BE2C (cell line): ENCODE measurements around the gene GPR153.

Experiments
- DNase-seq: peaks from one replicate; pipeline ENCODE4 v3.0.0-alpha.2; 2020
- H3K27me3 ChIP-seq: fragments of 250-450 bp; sonication (Bioruptor Pico); 2 replicates; pipeline ENCODE4 v1.5.1; 2020; ENCODE audit warnings: mild to moderate bottlenecking
- H3K36me3 ChIP-seq: fragments of 250-450 bp; sonication (Bioruptor Pico); 2 replicates; pipeline ENCODE4 v1.5.1; 2020; ENCODE audit warnings: mild to moderate bottlenecking
- H3K4me1 ChIP-seq: fragments of 250-450 bp; sonication (Bioruptor Pico); 2 replicates; pipeline ENCODE4 v1.5.1; 2020
- H3K4me3 ChIP-seq: 2 replicates; pipeline ENCODE4 v1.5.1; 2011; ENCODE audit warnings: low read depth, low read length
- H3K9me3 ChIP-seq: fragments of 250-450 bp; sonication (Bioruptor Pico); 2 replicates; pipeline ENCODE4 v1.5.1; 2020
- TF ChIP-seq, protein P1 (sequence below): IDR thresholded peaks from 2 replicates; pipeline ENCODE4 v1.5.1; 2012; ENCODE audit warnings: mild to moderate bottlenecking, low read depth, low read length

GPR153 gene

DNA sequence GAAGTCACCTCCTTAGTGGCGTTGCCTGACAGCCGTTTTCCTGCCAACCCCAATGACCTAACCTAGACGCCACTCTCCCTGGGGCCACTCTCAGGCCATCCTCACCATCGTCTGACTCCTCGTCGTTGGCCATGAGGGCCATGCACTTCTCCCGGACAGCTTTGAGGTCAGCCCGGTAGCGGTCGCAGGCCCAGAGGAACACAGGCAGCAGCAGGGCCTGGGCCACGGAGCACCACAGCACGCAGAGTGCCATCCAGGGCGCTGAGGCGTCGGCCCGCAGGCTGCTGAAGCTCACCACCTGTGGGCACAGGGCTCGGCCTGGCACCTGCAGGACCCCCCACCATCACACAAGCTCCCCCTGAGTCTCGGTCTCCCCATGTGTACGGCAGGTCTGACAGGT is 9.7 kb downstream of the GPR153 start:
- DNase-seq: no peak
- no peak overlapping the region for H3K4me3 ChIP-seq
- no peaks in the 10 kb centered on the region for H3K36me3 ChIP-seq
- H3K4me1 ChIP-seq: no peaks in the 10 kb centered on the region
- no peaks in the 10 kb centered on the region for H3K9me3 ChIP-seq
- H3K27me3 ChIP-seq: peaks cover 15% of the 10 kb centered on the region
- TF ChIP-seq, protein P1, sequence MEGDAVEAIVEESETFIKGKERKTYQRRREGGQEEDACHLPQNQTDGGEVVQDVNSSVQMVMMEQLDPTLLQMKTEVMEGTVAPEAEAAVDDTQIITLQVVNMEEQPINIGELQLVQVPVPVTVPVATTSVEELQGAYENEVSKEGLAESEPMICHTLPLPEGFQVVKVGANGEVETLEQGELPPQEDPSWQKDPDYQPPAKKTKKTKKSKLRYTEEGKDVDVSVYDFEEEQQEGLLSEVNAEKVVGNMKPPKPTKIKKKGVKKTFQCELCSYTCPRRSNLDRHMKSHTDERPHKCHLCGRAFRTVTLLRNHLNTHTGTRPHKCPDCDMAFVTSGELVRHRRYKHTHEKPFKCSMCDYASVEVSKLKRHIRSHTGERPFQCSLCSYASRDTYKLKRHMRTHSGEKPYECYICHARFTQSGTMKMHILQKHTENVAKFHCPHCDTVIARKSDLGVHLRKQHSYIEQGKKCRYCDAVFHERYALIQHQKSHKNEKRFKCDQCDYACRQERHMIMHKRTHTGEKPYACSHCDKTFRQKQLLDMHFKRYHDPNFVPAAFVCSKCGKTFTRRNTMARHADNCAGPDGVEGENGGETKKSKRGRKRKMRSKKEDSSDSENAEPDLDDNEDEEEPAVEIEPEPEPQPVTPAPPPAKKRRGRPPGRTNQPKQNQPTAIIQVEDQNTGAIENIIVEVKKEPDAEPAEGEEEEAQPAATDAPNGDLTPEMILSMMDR: no peak

DNA sequence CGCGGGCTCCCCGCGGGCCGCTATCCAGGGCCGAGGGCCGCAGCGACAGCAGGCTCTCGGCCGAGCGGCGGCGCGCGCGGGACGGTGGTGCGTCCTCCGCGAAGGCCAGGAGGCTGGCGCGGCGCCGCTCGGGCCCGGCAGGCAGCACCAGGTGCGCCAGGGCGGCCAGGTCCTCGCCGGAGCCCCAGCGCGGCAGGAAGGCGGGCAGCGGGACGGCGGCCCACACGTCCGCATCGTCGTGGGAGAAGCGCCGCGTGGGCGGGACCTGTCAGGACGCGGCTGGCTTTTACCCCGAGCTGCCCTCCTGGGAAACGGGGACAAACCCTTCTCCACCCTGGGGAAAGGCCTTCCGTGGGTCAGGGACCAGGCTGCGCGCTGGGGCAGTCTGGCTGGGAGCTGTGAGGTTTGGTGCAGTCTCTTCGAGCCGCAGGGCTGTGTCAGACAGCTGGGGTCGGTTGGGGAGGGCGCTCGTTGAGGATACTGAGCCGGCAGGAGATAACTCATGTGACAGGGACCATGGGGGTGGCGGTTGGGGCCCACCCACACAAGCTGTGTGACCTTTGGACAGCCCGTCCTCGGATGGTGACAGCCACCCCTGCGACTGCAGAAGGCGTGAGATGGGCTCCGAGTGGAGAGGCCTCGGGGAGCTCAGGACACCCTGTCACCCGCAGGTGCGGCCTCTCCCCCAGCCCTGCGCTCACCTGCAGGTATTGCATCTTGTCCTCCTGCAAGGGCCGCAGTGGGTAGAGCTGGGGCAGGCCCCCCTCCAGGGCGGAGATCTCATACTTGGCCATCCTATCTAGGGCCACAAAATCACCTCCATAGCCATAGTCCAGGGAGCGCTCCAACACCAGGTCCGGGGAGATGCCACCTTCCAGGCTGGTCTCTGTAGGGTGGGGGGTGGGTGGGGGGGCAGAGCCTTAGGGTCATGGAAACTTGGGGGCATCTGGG is 10.9 kb downstream of the GPR153 start:
- TF ChIP-seq, protein P1: no peak
- DNase-seq: no peak
- Histone ChIP-seq H3K9me3 (no peaks in the 10 kb centered on the region), H3K36me3 (no peaks in the 10 kb centered on the region), H3K27me3 (peaks cover 15% of the 10 kb centered on the region), H3K4me1 (no peaks in the 10 kb centered on the region), H3K4me3 (no peak overlapping the region)

DNA sequence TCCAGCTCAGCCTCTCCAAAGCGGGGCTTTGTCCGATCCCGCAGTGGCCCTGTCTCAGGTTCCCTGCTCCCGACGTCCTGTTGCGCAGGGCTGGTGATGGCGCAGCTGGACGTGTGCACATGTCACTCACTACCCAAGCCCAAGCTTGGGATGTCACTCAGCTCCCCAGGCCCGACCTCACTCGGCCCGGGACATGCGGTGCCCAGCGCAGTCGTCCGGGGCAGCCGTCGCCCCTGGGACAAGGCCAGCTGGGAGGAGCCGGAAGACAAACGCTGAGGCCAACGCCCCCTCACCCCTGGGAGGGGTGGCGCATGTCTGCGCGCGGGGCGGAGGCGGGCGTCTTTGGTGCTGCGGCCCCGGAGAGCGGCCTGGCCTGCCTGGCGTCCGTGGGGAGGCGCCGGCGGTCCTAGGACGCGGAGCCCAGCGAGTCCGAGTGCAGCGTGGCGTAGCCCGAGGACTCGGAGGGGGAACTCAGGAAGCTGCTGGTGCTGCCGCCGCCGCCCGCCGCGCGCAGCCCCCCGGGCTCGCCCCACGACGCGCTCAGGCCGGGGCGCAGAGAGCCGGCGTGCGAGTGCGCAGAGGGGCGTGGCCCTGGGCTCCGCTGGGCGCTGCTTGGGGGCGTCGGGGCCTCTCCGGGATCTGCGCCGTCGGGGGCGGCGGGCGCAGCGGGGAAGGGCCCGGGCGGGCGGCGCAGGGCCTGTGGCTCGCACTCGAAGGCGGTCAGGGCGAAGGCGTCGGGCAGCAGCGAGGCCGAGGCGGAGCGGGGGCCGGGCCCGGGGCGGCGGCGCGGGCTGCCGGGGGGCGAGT is 11.8 kb downstream of the GPR153 start:
- TF ChIP-seq, protein P1: no peak
- Histone ChIP-seq H3K4me1 (no peaks in the 10 kb centered on the region), H3K27me3 (peaks cover 15% of the 10 kb centered on the region), H3K4me3 (no peak overlapping the region), H3K36me3 (no peaks in the 10 kb centered on the region), H3K9me3 (no peaks in the 10 kb centered on the region)
- no peak for DNase-seq

DNA sequence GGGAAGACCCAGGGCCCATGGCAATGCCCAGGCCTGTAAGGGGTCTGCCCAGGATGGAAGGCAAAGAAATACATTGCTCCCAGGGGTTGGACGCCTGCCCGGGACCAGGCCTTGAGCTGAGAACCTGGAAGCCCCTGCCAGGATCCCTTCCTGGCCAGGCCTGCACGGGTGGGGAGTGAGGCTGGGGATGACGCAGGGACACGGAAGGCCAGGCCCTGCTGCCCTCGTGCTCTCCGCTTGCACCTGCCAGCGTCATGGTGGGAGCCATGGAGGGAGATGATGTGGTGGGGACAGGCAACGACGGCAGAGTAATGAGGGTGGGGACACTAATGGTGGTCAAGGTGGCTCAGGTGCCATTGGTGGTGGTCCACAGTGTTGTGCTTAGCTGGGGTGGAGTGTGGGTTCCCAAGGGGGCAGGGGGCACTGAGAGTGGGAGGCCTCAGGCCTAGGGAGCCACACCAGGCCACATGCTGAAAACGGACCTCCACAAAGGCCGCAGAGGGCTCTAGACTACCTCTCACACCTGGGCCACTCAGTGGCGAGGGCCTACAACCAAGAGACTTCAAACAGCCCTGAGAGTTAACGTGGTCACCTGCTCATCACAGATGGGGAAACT is 12.6 kb downstream of the GPR153 start:
- Histone ChIP-seq H3K27me3 (peaks cover 15% of the 10 kb centered on the region), H3K4me3 (no peak overlapping the region), H3K36me3 (no peaks in the 10 kb centered on the region), H3K4me1 (no peaks in the 10 kb centered on the region), H3K9me3 (no peaks in the 10 kb centered on the region)
- no peak for DNase-seq
- TF ChIP-seq, protein P1: no peak

DNA sequence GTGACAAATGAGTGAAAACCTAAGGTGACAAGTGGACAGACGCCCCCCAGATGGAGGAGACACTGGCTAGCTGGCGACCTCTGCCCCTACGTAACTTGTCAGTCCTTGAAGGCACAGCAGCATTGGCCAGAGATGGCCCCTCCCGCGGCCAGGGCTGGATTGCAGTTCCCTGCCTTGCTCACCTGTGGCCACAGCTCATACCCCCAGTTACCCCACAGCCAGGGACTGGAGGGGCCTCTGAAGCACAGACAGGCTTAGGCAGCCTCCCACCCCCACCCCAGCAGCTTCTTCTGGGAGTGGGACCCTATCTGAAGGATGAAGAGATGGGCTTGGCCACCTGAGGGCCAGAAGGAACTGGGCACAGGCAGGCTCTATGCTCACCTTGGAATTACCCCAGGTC is 13.2 kb downstream of the GPR153 start:
- no peak for DNase-seq
- peaks cover 15% of the 10 kb centered on the region for H3K27me3 ChIP-seq
- no peaks in the 10 kb centered on the region for H3K4me1 ChIP-seq
- no peaks in the 10 kb centered on the region for H3K36me3 ChIP-seq
- TF ChIP-seq, protein P1: no peak
- no peak overlapping the region for H3K4me3 ChIP-seq
- H3K9me3 ChIP-seq: no peaks in the 10 kb centered on the region
